WTC11 (cell line): Measurements from ENCODE around the gene SCN8A. TPM values are rescaled to one million over a fixed set of nuclear protein-coding genes. Genes with fewer than 3 reads are reported as not detected.

ENCODE experiments used
- ATAC-seq: fragments of 200-7000 bp; cut with Tn5 transposase; 2 replicates; pipeline ENCODE4 v1.10.0; 2021; ENCODE audit warnings: mild to moderate bottlenecking, moderate library complexity
- CTCF ChIA-PET: fragments of 300-600 bp; sonication (Branson Sonifier 250); formaldehyde crosslinking; loops from one replicate; lab custom pipeline; 2021; ENCODE audit warnings: antibody characterized with exemption; lab: Charles Lee
- POLR2A ChIA-PET: fragments of 350-600 bp; sonication (Branson Sonifier 250); formaldehyde crosslinking; loops from one replicate; lab custom pipeline; 2021; ENCODE audit warnings: antibody characterized with exemption; lab: Charles Lee
- DNase-seq: peaks from one replicate; pipeline ENCODE4 v3.0.0; 2021; ENCODE audit warnings: low spot score
- H3K27ac Mint-ChIP-seq: 2 replicates; pipeline ENCODE4 v1.8.0; 2021; ENCODE audit warnings: mixed read lengths
- H3K27me3 Mint-ChIP-seq: 2 replicates; pipeline ENCODE4 v1.8.0; 2021; ENCODE audit warnings: low read depth, mild to moderate bottlenecking, moderate library complexity, mixed read lengths
- H3K36me3 Mint-ChIP-seq: 2 replicates; pipeline ENCODE4 v1.8.0; 2021; ENCODE audit warnings: mixed read lengths
- H3K4me1 Mint-ChIP-seq: 2 replicates; pipeline ENCODE4 v1.8.0; 2022; ENCODE audit warnings: mixed read lengths
- H3K4me3 Mint-ChIP-seq: 2 replicates; pipeline ENCODE4 v1.8.0; 2021; ENCODE audit warnings: mild to moderate bottlenecking, moderate library complexity, mixed read lengths
- H3K9me3 Mint-ChIP-seq: 2 replicates; pipeline ENCODE4 v1.8.0; 2021; ENCODE audit warnings: mixed read lengths
- ARID4B ChIP-seq: sonication (generic); formaldehyde crosslinking; IDR thresholded peaks from 2 replicates; pipeline ENCODE4 v1.8.0; 2023; ENCODE audit warnings: missing genetic modification reagents, mild to moderate bottlenecking, borderline replicate concordance
- ETV6 ChIP-seq: sonication (generic); formaldehyde crosslinking; IDR thresholded peaks from 2 replicates; pipeline ENCODE4 v1.8.1; 2022; ENCODE audit warnings: mild to moderate bottlenecking, missing genetic modification reagents
- FOXJ3 ChIP-seq: sonication (generic); formaldehyde crosslinking; IDR thresholded peaks from 2 replicates; pipeline ENCODE4 v1.9.0; 2021; ENCODE audit warnings: missing genetic modification reagents, mild to moderate bottlenecking, borderline replicate concordance
- HMGA2 ChIP-seq: fragments of 250-450 bp; sonication (Bioruptor Pico); IDR thresholded peaks from 2 replicates; pipeline ENCODE4 v1.4.0; 2021; ENCODE audit warnings: mild to moderate bottlenecking, moderate library complexity
- HMGXB4 ChIP-seq: sonication (generic); formaldehyde crosslinking; IDR thresholded peaks from 2 replicates; pipeline ENCODE4 v1.8.1; 2023; ENCODE audit warnings: mild to moderate bottlenecking, moderate library complexity, missing genetic modification reagents
- NFE2L1 ChIP-seq: sonication (generic); formaldehyde crosslinking; IDR thresholded peaks from 2 replicates; pipeline ENCODE4 v1.8.1; 2023; ENCODE audit warnings: missing genetic modification reagents
- NR3C1 ChIP-seq: sonication (generic); formaldehyde crosslinking; conservative IDR thresholded peaks from 2 replicates; pipeline ENCODE4 v1.8.1; 2023; ENCODE audit warnings: low read depth, mild to moderate bottlenecking, missing genetic modification reagents
- RELA ChIP-seq: sonication (generic); formaldehyde crosslinking; IDR thresholded peaks from 2 replicates; pipeline ENCODE4 v1.8.1; 2022; ENCODE audit warnings: missing genetic modification reagents, mild to moderate bottlenecking, borderline replicate concordance
- USF1 ChIP-seq: sonication (generic); formaldehyde crosslinking; IDR thresholded peaks from 2 replicates; pipeline ENCODE4 v1.8.0; 2022; ENCODE audit warnings: mild to moderate bottlenecking, missing genetic modification reagents
- ZNF121 ChIP-seq: sonication (generic); formaldehyde crosslinking; IDR thresholded peaks from 2 replicates; pipeline ENCODE4 v1.8.0; 2023; ENCODE audit warnings: missing genetic modification reagents
- ZNF423 ChIP-seq: fragments of 250-450 bp; sonication (Bioruptor Pico); IDR thresholded peaks from 2 replicates; pipeline ENCODE4 v2.1.2; 2022; ENCODE audit warnings: mild to moderate bottlenecking, moderate library complexity
- total RNA-seq: library from RNA; stranded (reverse); gene quantifications from 3 replicates; pipeline ENCODE4 v1.2.3, GENCODE V29; 2021
- TF ChIP-seq, protein P1 (sequence below): sonication (generic); formaldehyde crosslinking; conservative IDR thresholded peaks from 2 replicates; pipeline ENCODE4 v1.8.1; 2023; ENCODE audit warnings: mild to moderate bottlenecking, low read depth, missing genetic modification reagents, moderate library complexity
- TF ChIP-seq, protein P2 (sequence below): sonication (generic); formaldehyde crosslinking; IDR thresholded peaks from 2 replicates; pipeline ENCODE4 v1.8.0; 2022; ENCODE audit warnings: missing genetic modification reagents
- TF ChIP-seq, protein P3 (sequence below): fragments of 250-450 bp; sonication (Bioruptor Pico); IDR thresholded peaks from 2 replicates; pipeline ENCODE4 v1.9.0; 2021; ENCODE audit warnings: mild to moderate bottlenecking

The SCN8A gene
- total RNA-seq, 1 experiment from 2014 or later, result 14.4 TPM

- no peak for TF ChIP-seq ARID4B
Observed at GRCh38 chr12:51751661-51752060, 160.6 kb downstream of the SCN8A start (continued).

DNA sequence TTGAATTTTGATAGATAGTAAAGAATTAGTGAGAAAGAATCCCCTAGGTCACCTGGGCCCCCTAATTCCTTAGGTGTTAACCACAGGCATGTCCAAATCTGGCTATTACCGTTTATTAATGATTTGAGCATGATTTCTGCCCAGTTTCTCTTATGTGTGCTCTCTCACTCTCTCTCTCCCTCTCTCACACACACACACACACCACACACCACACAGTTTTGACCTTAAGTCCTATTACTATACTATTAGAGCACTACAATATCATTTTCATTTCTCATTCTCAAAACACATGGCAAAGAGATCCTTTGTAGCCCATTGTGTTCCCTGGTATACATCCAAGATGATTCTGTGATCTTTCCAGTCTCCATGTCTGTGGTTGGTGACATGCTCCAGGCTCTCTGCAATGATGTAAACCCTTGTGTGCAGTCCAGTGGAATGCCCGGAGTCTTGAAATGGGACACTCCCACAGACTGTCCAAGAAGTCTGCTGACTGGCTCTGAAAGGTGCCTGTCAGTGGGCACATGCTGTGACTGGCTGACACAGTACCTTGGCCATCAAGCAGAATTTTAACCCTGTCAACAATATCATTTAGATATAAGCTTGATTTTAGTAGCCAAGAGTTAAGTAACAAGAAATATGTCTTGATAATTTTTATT lies 161.3 kb downstream of the SCN8A start:
- H3K27ac Mint-ChIP-seq, result no peak overlapping the region
- ChIA-PET CTCF (interaction anchor here (0.6 kb wide), 1 partner anchor 73 kb away, joined by 4 read pairs; no protein-coding TSS in a partner anchor), POLR2A (no interaction called here)
- ATAC-seq (no peak), DNase-seq (no peak)
- peaks cover 11% of the 10 kb centered on the region for H3K36me3 Mint-ChIP-seq
- H3K9me3 Mint-ChIP-seq, result no peaks in the 10 kb centered on the region
- H3K4me3 Mint-ChIP-seq, result no peak overlapping the region
- H3K27me3 Mint-ChIP-seq, result no peaks in the 10 kb centered on the region
- H3K4me1 Mint-ChIP-seq, result peaks cover 6% of the 10 kb centered on the region
- no peak for TF ChIP-seq FOXJ3
- no peak for TF ChIP-seq HMGA2 (CRISPR knock-in tag)
- no peak for TF ChIP-seq NFE2L1
- TF ChIP-seq ZNF121, result no peak
- no peak for TF ChIP-seq USF1 (CRISPR knock-in tag)
- TF ChIP-seq ARID4B, result no peak
- TF ChIP-seq ETV6, result no peak
- TF ChIP-seq, protein P1, sequence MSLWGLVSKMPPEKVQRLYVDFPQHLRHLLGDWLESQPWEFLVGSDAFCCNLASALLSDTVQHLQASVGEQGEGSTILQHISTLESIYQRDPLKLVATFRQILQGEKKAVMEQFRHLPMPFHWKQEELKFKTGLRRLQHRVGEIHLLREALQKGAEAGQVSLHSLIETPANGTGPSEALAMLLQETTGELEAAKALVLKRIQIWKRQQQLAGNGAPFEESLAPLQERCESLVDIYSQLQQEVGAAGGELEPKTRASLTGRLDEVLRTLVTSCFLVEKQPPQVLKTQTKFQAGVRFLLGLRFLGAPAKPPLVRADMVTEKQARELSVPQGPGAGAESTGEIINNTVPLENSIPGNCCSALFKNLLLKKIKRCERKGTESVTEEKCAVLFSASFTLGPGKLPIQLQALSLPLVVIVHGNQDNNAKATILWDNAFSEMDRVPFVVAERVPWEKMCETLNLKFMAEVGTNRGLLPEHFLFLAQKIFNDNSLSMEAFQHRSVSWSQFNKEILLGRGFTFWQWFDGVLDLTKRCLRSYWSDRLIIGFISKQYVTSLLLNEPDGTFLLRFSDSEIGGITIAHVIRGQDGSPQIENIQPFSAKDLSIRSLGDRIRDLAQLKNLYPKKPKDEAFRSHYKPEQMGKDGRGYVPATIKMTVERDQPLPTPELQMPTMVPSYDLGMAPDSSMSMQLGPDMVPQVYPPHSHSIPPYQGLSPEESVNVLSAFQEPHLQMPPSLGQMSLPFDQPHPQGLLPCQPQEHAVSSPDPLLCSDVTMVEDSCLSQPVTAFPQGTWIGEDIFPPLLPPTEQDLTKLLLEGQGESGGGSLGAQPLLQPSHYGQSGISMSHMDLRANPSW (CRISPR knock-in tag), result no peak
- no peak for TF ChIP-seq ZNF423 (CRISPR knock-in tag)
- TF ChIP-seq NR3C1 (CRISPR knock-in tag), result no peak
- TF ChIP-seq RELA (CRISPR knock-in tag), result no peak
- TF ChIP-seq HMGXB4 (CRISPR knock-in tag), result no peak
- TF ChIP-seq, protein P2, sequence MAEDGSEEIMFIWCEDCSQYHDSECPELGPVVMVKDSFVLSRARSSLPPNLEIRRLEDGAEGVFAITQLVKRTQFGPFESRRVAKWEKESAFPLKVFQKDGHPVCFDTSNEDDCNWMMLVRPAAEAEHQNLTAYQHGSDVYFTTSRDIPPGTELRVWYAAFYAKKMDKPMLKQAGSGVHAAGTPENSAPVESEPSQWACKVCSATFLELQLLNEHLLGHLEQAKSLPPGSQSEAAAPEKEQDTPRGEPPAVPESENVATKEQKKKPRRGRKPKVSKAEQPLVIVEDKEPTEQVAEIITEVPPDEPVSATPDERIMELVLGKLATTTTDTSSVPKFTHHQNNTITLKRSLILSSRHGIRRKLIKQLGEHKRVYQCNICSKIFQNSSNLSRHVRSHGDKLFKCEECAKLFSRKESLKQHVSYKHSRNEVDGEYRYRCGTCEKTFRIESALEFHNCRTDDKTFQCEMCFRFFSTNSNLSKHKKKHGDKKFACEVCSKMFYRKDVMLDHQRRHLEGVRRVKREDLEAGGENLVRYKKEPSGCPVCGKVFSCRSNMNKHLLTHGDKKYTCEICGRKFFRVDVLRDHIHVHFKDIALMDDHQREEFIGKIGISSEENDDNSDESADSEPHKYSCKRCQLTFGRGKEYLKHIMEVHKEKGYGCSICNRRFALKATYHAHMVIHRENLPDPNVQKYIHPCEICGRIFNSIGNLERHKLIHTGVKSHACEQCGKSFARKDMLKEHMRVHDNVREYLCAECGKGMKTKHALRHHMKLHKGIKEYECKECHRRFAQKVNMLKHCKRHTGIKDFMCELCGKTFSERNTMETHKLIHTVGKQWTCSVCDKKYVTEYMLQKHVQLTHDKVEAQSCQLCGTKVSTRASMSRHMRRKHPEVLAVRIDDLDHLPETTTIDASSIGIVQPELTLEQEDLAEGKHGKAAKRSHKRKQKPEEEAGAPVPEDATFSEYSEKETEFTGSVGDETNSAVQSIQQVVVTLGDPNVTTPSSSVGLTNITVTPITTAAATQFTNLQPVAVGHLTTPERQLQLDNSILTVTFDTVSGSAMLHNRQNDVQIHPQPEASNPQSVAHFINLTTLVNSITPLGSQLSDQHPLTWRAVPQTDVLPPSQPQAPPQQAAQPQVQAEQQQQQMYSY, result no peak
- TF ChIP-seq, protein P3, sequence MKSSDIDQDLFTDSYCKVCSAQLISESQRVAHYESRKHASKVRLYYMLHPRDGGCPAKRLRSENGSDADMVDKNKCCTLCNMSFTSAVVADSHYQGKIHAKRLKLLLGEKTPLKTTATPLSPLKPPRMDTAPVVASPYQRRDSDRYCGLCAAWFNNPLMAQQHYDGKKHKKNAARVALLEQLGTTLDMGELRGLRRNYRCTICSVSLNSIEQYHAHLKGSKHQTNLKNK, result no peak
